Spleen (tissue), 3 donors: ENCODE data around the gene HSFX3.
"Not testable (repeated sequence)": the region's sequence is repeated elsewhere in the genome, so short reads cannot be mapped to it uniquely, and the experiment has no call there.

ENCODE experiments used
- POLR2A ChIP-seq, 3 donors: fragments of 450-650 bp; IDR thresholded peaks; one replicate each; pipeline ENCODE4 v1.5.1; 2017; ENCODE audit warnings: antibody characterized with exemption in 3 of 3, mild to moderate bottlenecking in 1 of 3
- POLR2AphosphoS5 ChIP-seq, 3 donors: sonication (generic); formaldehyde crosslinking; IDR thresholded peaks; one replicate each; pipeline ENCODE4 v1.5.1; 2017; ENCODE audit warnings: antibody characterized with exemption in 3 of 3

DNA sequence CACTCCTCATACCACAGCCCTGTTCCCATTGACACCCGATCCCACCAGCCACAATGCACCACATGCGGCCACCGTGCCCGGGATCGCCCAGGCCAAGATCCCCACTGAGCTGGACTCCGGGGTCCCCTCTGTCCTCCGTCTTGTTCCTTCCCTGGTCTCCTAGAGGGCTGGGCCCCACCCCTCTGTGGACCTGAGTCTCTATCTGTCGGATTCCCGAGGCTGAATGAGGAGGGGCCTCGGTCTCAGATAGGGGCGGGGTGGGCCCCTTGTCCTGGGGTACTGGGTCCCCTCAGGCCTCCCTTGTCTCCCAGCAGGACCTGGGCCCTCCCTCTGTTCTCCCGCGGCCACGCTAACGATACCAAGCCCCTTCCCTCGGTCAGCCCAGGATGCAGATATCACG lies 35.9 kb upstream of the HSFX3 start:
- TF ChIP-seq POLR2AphosphoS5, POLR2A (IDR thresholded peaks at IDR 0.05): not testable (repeated sequence)
